GM21723 (cell line): ENCODE measurements around the gene OR7E24.
"Not testable (repeated sequence)": the region's sequence is repeated elsewhere in the genome, so short reads cannot be mapped to it uniquely, and the experiment has no call there.

Source experiments
- ATAC-seq: cut with Tn5 transposase; IDR thresholded peaks from one replicate; pipeline ENCODE4 v1.9.1; 2021; ENCODE audit warnings: mild to moderate bottlenecking, moderate library complexity; ENCODE audit not compliant: unreplicated experiment

OR7E24 gene

DNA sequence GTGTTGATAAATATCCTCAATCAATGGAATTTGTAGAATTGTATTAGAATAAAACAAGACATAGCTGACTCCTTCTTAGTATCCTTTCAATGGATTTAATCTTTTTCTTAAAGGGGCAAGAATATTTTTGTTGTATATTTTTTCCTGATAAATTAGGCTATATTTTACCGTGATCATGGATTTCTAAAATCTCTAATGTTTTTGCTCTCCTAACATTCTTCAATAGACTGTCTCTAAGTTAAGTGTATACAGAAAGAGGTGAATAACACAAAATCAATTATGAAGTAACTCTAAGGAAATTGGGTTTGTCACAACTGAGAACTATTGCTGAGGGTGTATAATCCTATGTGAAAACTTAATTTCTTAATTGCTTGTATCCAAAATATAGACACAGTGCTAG is at the start of gene OR7E24:
Gene OR7E24, plus strand, starts transcription at position 301 of the 400 bp plus-strand sequence. CDS start 114 bp downstream, outside the sequence.
- no peak for ATAC-seq

DNA sequence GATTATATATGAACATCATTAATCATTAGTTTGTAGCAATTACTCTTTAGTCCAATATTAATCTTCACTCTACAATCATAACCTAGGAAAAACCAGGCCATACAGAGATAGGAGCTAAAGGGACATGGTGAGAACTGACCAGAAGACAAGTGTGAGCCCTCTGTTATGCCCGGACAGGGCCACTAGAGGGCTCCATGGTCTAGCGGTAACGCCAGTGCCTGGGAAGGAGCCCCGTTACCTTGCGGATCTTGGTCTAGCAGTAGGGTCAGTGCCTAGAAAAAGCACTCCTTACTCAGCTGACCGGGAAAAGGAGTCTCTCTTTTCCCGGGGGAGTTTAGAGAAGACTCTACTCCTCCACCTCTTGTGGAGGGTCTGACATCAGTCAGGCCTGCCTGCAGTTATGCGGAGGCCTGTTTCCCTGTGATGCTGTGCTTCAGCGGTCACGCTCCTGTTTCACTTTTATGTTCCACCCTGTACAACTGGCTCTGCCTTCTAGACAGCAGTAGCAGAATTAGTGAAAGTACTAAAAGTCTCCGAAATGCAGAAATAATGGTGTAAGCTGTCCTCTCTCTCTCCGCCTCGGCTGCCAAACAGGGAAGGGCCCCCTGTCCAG is 45.1 kb upstream of the OR7E24 start:
- no peak for ATAC-seq

DNA sequence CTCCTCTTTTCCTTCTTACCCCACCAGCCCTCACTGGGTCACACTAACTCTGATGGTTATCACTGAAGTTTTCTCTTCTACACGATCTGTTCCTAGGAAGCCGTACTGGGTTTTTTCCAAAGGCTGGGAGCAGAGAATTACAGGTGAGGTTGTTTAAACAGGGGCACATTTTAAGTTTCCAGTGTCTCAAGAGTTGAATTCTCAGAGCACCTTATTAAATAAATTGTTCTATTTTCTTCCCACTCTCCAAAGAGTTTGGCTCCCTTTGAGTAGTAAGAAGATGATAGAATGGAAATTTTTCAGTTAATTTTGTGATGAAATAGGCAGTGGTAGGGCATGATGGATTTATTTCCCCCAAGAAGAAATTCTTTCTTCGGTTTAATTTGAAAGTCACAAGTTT is 31.2 kb upstream of the OR7E24 start, which contains the start of gene OR7D4:
Gene OR7D4, minus strand, starts transcription at position 101 of the 400 bp plus-strand sequence. CDS start 4,752 bp downstream, outside the sequence.
- ATAC-seq: no peak

GRCh38 chr19:9251236-9251635 is 506 bp downstream of the OR7E24 start:
- ATAC-seq: no peak

GRCh38 chr19:9283485-9283884 is 32.8 kb downstream of the OR7E24 start:
- not testable (repeated sequence) for ATAC-seq

- no peak for ATAC-seq
Measured at GRCh38 chr19:9289231-9289884, 38.6 kb downstream of the OR7E24 start.

- no peak for ATAC-seq
Measured at GRCh38 chr19:9295411-9295849, 44.7 kb downstream of the OR7E24 start.

DNA sequence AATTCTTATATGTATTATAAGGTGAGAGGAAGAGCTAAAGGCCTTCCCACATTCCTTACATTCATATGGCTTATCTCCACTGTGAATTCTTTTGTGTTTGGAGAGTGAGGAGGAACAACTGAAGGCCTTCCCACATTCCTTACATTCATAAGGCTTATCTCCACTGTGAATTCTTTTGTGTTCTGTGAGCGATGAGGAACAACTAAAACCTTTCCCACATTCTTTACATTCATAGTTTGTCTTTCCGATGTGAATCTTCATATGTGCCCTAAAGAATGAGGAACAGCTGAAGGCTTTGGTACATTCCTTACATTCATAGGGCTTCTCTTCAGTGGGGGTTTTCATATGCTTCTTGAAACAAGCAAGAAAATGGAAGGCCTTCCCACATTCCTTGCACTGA is 45.6 kb downstream of the OR7E24 start:
- no peak for ATAC-seq
